GM03348 (cell line): ENCODE data around the gene TBC1D25.

ENCODE experiments used
- DNase-seq: peaks from one replicate; pipeline ENCODE4 v3.0.0; 2012; ENCODE audit warnings: low spot score

Gene TBC1D25

GRCh38 chrX:48601741-48602394 is 62.4 kb downstream of the TBC1D25 start:
- DNase-seq, result no peak

GRCh38 chrX:48604701-48605100 is 65.2 kb downstream of the TBC1D25 start:
- no peak for DNase-seq

- no peak for DNase-seq
Measured at GRCh38 chrX:48606091-48606490, 66.6 kb downstream of the TBC1D25 start.

GRCh38 chrX:48611703-48612102 is 72.2 kb downstream of the TBC1D25 start:
- DNase-seq, result no peak
